WTC11 (cell line): Measurements from ENCODE around the gene CFAP251. TPM values are rescaled to one million over a fixed set of nuclear protein-coding genes. Genes with fewer than 3 reads are reported as not detected.
A peak's percentile ranks its signal among the peaks of the same experiment; 100 is the strongest.

Experiments used
- ATAC-seq: fragments of 200-7000 bp; cut with Tn5 transposase; 2 replicates; pipeline ENCODE4 v1.10.0; 2021; ENCODE audit warnings: mild to moderate bottlenecking, moderate library complexity
- CTCF ChIA-PET: fragments of 300-600 bp; sonication (Branson Sonifier 250); formaldehyde crosslinking; loops from one replicate; lab custom pipeline; 2021; ENCODE audit warnings: antibody characterized with exemption; lab: Charles Lee
- POLR2A ChIA-PET: fragments of 350-600 bp; sonication (Branson Sonifier 250); formaldehyde crosslinking; loops from one replicate; lab custom pipeline; 2021; ENCODE audit warnings: antibody characterized with exemption; lab: Charles Lee
- DNase-seq: peaks from one replicate; pipeline ENCODE4 v3.0.0; 2021; ENCODE audit warnings: low spot score
- H3K27ac Mint-ChIP-seq: 2 replicates; pipeline ENCODE4 v1.8.0; 2021; ENCODE audit warnings: mixed read lengths
- H3K27me3 Mint-ChIP-seq: 2 replicates; pipeline ENCODE4 v1.8.0; 2021; ENCODE audit warnings: low read depth, mild to moderate bottlenecking, moderate library complexity, mixed read lengths
- H3K36me3 Mint-ChIP-seq: 2 replicates; pipeline ENCODE4 v1.8.0; 2021; ENCODE audit warnings: mixed read lengths
- H3K4me1 Mint-ChIP-seq: 2 replicates; pipeline ENCODE4 v1.8.0; 2022; ENCODE audit warnings: mixed read lengths
- H3K4me3 Mint-ChIP-seq: 2 replicates; pipeline ENCODE4 v1.8.0; 2021; ENCODE audit warnings: mild to moderate bottlenecking, moderate library complexity, mixed read lengths
- H3K9me3 Mint-ChIP-seq: 2 replicates; pipeline ENCODE4 v1.8.0; 2021; ENCODE audit warnings: mixed read lengths
- AFF4 ChIP-seq: sonication (generic); formaldehyde crosslinking; IDR thresholded peaks from 2 replicates; pipeline ENCODE4 v1.8.1; 2023; ENCODE audit warnings: mild to moderate bottlenecking, missing genetic modification reagents, borderline replicate concordance
- AR ChIP-seq: fragments of 250-450 bp; sonication (Bioruptor Pico); IDR thresholded peaks from 2 replicates; pipeline ENCODE4 v1.9.0; 2021; ENCODE audit warnings: mild to moderate bottlenecking
- ATF2 ChIP-seq: sonication (generic); formaldehyde crosslinking; IDR thresholded peaks from 2 replicates; pipeline ENCODE4 v1.8.1; 2022; ENCODE audit warnings: low read depth, missing genetic modification reagents, borderline replicate concordance
- CREM ChIP-seq: sonication (generic); formaldehyde crosslinking; IDR thresholded peaks from 2 replicates; pipeline ENCODE4 v1.8.1; 2022; ENCODE audit warnings: mild to moderate bottlenecking, missing genetic modification reagents, moderate library complexity
- E2F1 ChIP-seq: sonication (generic); formaldehyde crosslinking; IDR thresholded peaks from 2 replicates; pipeline ENCODE4 v1.8.0; 2022; ENCODE audit warnings: mild to moderate bottlenecking, missing genetic modification reagents
- E2F4 ChIP-seq: sonication (generic); formaldehyde crosslinking; IDR thresholded peaks from 2 replicates; pipeline ENCODE4 v1.8.1; 2022; ENCODE audit warnings: low read depth, mild to moderate bottlenecking, moderate library complexity, missing genetic modification reagents, borderline replicate concordance
- E2F5 ChIP-seq: sonication (generic); formaldehyde crosslinking; IDR thresholded peaks from 2 replicates; pipeline ENCODE4 v1.8.1; 2022; ENCODE audit warnings: mild to moderate bottlenecking, moderate library complexity, missing genetic modification reagents
- GRHL2 ChIP-seq: fragments of 250-450 bp; sonication (Bioruptor Pico); IDR thresholded peaks from 2 replicates; pipeline ENCODE4 v1.8.0; 2022; ENCODE audit warnings: mild to moderate bottlenecking, moderate library complexity; ENCODE audit not compliant: insufficient replicate concordance, severe bottlenecking
- IRF2 ChIP-seq: sonication (generic); formaldehyde crosslinking; IDR thresholded peaks from 2 replicates; pipeline ENCODE4 v1.8.0; 2022; ENCODE audit warnings: low read depth, missing genetic modification reagents, borderline replicate concordance
- NFYB ChIP-seq: sonication (generic); formaldehyde crosslinking; conservative IDR thresholded peaks from 2 replicates; pipeline ENCODE4 v1.8.0; 2022; ENCODE audit warnings: low read depth, missing genetic modification reagents
- NR3C1 ChIP-seq: sonication (generic); formaldehyde crosslinking; conservative IDR thresholded peaks from 2 replicates; pipeline ENCODE4 v1.8.1; 2023; ENCODE audit warnings: low read depth, mild to moderate bottlenecking, missing genetic modification reagents
- OVOL2 ChIP-seq: fragments of 250-450 bp; sonication (Bioruptor Pico); IDR thresholded peaks from 2 replicates; pipeline ENCODE4 v1.9.0; 2021; ENCODE audit warnings: mild to moderate bottlenecking, borderline replicate concordance
- PRRX2 ChIP-seq: fragments of 250-450 bp; sonication (Bioruptor Pico); IDR thresholded peaks from 2 replicates; pipeline ENCODE4 v1.8.0; 2021; ENCODE audit warnings: mild to moderate bottlenecking
- RELA ChIP-seq: sonication (generic); formaldehyde crosslinking; IDR thresholded peaks from 2 replicates; pipeline ENCODE4 v1.8.1; 2022; ENCODE audit warnings: missing genetic modification reagents, mild to moderate bottlenecking, borderline replicate concordance
- SMAD3 ChIP-seq: sonication (generic); formaldehyde crosslinking; IDR thresholded peaks from 2 replicates; pipeline ENCODE4 v1.8.0; 2022; ENCODE audit warnings: missing genetic modification reagents, mild to moderate bottlenecking, borderline replicate concordance
- SP1 ChIP-seq: sonication (generic); formaldehyde crosslinking; conservative IDR thresholded peaks from 2 replicates; pipeline ENCODE4 v1.8.1; 2022; ENCODE audit warnings: missing genetic modification reagents
- USF1 ChIP-seq: sonication (generic); formaldehyde crosslinking; IDR thresholded peaks from 2 replicates; pipeline ENCODE4 v1.8.0; 2022; ENCODE audit warnings: mild to moderate bottlenecking, missing genetic modification reagents
- ZNF425 ChIP-seq: fragments of 250-450 bp; sonication (Bioruptor Pico); conservative IDR thresholded peaks from 2 replicates; pipeline ENCODE4 v1.9.0; 2021; ENCODE audit warnings: mild to moderate bottlenecking
- total RNA-seq: library from RNA; stranded (reverse); gene quantifications from 3 replicates; pipeline ENCODE4 v1.2.3, GENCODE V29; 2021

Gene CFAP251
- total RNA-seq, 1 experiment from 2014 or later: 3.1 TPM

- peaks cover 27% of the 10 kb centered on the region for H3K4me1 Mint-ChIP-seq
- TF ChIP-seq E2F4 (CRISPR knock-in tag): no peak
- TF ChIP-seq OVOL2: no peak
- no peak for TF ChIP-seq CREM (CRISPR knock-in tag)
- no peak for TF ChIP-seq AR (CRISPR knock-in tag)
- 0 out of 2 replicates have a peak, but pooled peaks have one; percentile 8 for TF ChIP-seq SP1 (CRISPR knock-in tag)
- no peak for TF ChIP-seq AFF4 (CRISPR knock-in tag)
- TF ChIP-seq NR3C1 (CRISPR knock-in tag): no peak
- TF ChIP-seq ZNF425 (CRISPR knock-in tag): no peak
- ChIA-PET POLR2A (no interaction called here), CTCF (interaction anchor here (0.5 to 2.7 kb wide), 7 partner anchors 15 to 139 kb away, joined by 3 to 11 read pairs (median 3); partner anchors contain the start of genes CFAP251 and PSMD9)
- H3K27me3 Mint-ChIP-seq: no peaks in the 10 kb centered on the region; the same call in 1 of the 2 replicates
- H3K27ac Mint-ChIP-seq: no peak overlapping the region; the same call in none of the 2 replicates
- peak; percentile 62 for DNase-seq
- H3K36me3 Mint-ChIP-seq: peaks cover 15% of the 10 kb centered on the region
- ATAC-seq: peak; percentile 98
- H3K4me3 Mint-ChIP-seq: no peak overlapping the region
- H3K9me3 Mint-ChIP-seq: peaks cover 17% of the 10 kb centered on the region
These were observed 15.3 kb downstream of the CFAP251 start for GRCh38 chr12:121933522-121934308.

- Mint-ChIP-seq H3K4me1 (peaks cover 27% of the 10 kb centered on the region), H3K4me3 (no peak overlapping the region), H3K9me3 (peaks cover 17% of the 10 kb centered on the region), H3K27me3 (no peaks in the 10 kb centered on the region; the same call in 1 of the 2 replicates), H3K27ac (no peak overlapping the region), H3K36me3 (peaks cover 15% of the 10 kb centered on the region)
- DNase-seq (no peak), ATAC-seq (no peak)
- CTCF ChIA-PET: interaction anchor here (1.1 to 2.7 kb wide), 2 partner anchors 16 to 97 kb away, joined by 3 to 11 read pairs; partner anchors contain the start of gene CFAP251
- POLR2A ChIA-PET: no interaction called here
- TF ChIP-seq SMAD3 (CRISPR knock-in tag) (no peak), RELA (CRISPR knock-in tag) (no peak), NFYB (CRISPR knock-in tag) (no peak), USF1 (CRISPR knock-in tag) (no peak), E2F5 (CRISPR knock-in tag) (no peak), ATF2 (no peak), GRHL2 (CRISPR knock-in tag) (no peak), IRF2 (CRISPR knock-in tag) (no peak), E2F1 (CRISPR knock-in tag) (no peak), PRRX2 (CRISPR knock-in tag) (no peak)
These were observed 15.9 kb downstream of the CFAP251 start for GRCh38 chr12:121934309-121934664.
